Body of pancreas (tissue), 4 donors: ENCODE results near the gene ANKRD34B.

ENCODE experiments used
- POLR2A ChIP-seq, 3 donors: fragments of 450-650 bp; IDR thresholded peaks; one replicate each; pipeline ENCODE4 v1.6.1; 2016; ENCODE audit warnings: antibody characterized with exemption in 3 of 3, mild to moderate bottlenecking in 2 of 3
- TF ChIP-seq, protein P1 (sequence below), 7 experiments: fragments of 450-650 bp in 4 of 7; fragments of 200-600 bp in 3 of 7; sonication (generic) in 3 of 7; IDR thresholded peaks; one replicate each; pipeline ENCODE4 v1.5.1; 2016 to 2019; ENCODE audit warnings: antibody characterized with exemption in 7 of 7

DNA sequence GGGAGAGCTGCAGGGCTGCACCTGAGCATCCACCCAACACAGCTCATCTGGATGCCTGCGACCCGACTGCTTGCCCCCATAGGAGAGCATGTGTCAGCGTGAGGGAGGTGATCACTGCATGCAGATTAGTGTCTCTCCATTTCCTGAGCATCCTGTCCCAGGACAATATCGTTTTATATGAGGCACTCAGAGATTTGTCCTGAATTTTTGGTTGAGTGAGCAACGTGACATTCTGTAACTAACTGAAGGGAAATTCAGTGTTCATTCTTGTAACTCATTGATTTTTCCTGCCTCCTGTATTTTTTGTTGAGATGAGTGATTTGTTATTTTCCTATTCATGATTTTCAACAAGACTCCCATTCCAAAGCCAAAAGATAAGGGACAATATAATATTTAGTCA is 20.7 kb upstream of the ANKRD34B start:
- TF ChIP-seq, protein P1, sequence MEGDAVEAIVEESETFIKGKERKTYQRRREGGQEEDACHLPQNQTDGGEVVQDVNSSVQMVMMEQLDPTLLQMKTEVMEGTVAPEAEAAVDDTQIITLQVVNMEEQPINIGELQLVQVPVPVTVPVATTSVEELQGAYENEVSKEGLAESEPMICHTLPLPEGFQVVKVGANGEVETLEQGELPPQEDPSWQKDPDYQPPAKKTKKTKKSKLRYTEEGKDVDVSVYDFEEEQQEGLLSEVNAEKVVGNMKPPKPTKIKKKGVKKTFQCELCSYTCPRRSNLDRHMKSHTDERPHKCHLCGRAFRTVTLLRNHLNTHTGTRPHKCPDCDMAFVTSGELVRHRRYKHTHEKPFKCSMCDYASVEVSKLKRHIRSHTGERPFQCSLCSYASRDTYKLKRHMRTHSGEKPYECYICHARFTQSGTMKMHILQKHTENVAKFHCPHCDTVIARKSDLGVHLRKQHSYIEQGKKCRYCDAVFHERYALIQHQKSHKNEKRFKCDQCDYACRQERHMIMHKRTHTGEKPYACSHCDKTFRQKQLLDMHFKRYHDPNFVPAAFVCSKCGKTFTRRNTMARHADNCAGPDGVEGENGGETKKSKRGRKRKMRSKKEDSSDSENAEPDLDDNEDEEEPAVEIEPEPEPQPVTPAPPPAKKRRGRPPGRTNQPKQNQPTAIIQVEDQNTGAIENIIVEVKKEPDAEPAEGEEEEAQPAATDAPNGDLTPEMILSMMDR (IDR thresholded peaks at IDR 0.05) = no peak
- TF ChIP-seq POLR2A (IDR thresholded peaks at IDR 0.05) = no peak
